Vagina (tissue), 2 donors: ENCODE data around the gene ZDHHC3.

Experiments used
- POLR2A ChIP-seq, 2 donors: fragments of 450-650 bp; IDR thresholded peaks; one replicate each; pipeline ENCODE4 v1.6.1; 2017; ENCODE audit warnings: antibody characterized with exemption in 2 of 2, mild to moderate bottlenecking in 2 of 2, moderate library complexity in 2 of 2
- POLR2AphosphoS5 ChIP-seq, 2 donors: sonication (generic); formaldehyde crosslinking; IDR thresholded peaks; one replicate each; pipeline ENCODE4 v1.9.0; 2017; ENCODE audit warnings: antibody characterized with exemption in 2 of 2, mild to moderate bottlenecking in 2 of 2, low read depth in 1 of 2; ENCODE audit not compliant: insufficient read depth in 1 of 2
- TF ChIP-seq, protein P1 (sequence below), 3 experiments: fragments of 450-650 bp in 2 of 3; fragments of 200-600 bp in 1 of 3; sonication (generic) in 1 of 3; IDR thresholded peaks; one replicate each; pipeline ENCODE4 v1.5.1; 2017 to 2019; ENCODE audit warnings: antibody characterized with exemption in 3 of 3, mild to moderate bottlenecking in 2 of 3, moderate library complexity in 2 of 3

DNA sequence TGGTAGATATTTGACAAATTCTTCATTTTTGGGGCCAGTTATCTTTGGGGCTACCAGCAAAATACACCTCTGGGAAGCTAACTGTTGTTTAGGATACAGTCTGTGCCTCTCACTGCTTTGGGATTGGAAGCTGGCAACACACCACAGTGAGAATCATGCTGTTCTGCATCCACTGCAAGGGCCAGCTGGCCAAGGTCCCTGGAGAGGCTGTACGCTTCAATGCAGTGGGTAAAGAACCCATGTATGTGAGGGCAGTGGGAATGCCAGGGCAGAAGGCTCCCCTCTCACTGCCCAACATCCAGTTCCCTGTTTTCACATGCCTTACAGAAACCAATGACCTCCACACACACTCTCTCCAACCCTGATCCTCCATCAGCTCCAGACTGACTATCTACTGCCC, 20.1 kb downstream of the ZDHHC3 start:
- TF ChIP-seq POLR2AphosphoS5 (IDR thresholded peaks at IDR 0.05; ENCODE audit: insufficient read depth in 1 of 2, low read depth in 1 of 2) = no peak
- TF ChIP-seq, protein P1, sequence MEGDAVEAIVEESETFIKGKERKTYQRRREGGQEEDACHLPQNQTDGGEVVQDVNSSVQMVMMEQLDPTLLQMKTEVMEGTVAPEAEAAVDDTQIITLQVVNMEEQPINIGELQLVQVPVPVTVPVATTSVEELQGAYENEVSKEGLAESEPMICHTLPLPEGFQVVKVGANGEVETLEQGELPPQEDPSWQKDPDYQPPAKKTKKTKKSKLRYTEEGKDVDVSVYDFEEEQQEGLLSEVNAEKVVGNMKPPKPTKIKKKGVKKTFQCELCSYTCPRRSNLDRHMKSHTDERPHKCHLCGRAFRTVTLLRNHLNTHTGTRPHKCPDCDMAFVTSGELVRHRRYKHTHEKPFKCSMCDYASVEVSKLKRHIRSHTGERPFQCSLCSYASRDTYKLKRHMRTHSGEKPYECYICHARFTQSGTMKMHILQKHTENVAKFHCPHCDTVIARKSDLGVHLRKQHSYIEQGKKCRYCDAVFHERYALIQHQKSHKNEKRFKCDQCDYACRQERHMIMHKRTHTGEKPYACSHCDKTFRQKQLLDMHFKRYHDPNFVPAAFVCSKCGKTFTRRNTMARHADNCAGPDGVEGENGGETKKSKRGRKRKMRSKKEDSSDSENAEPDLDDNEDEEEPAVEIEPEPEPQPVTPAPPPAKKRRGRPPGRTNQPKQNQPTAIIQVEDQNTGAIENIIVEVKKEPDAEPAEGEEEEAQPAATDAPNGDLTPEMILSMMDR (IDR thresholded peaks at IDR 0.05) = no peak
- no peak for TF ChIP-seq POLR2A (IDR thresholded peaks at IDR 0.05)
